GM23248 (cell line): ENCODE results near the gene TMEM98.

Source experiments
- EZH2 ChIP-seq: fragments of 200-600 bp; sonication (generic); IDR thresholded peaks from 2 replicates; pipeline ENCODE4 v1.6.1; 2018; ENCODE audit warnings: antibody characterized with exemption, mild to moderate bottlenecking; ENCODE audit not compliant: insufficient read depth, poor library complexity, severe bottlenecking
- EZH2phosphoT487 ChIP-seq: fragments of 200-600 bp; sonication (generic); IDR thresholded peaks from 2 replicates; pipeline ENCODE4 v1.6.1; 2018; ENCODE audit warnings: antibody characterized with exemption, moderate library complexity, mild to moderate bottlenecking, low read depth; ENCODE audit not compliant: insufficient read depth

GRCh38 chr17:32936186-32936893 is 8.4 kb downstream of the TMEM98 start:
- TF ChIP-seq EZH2 (no peak), EZH2phosphoT487 (no peak)
